ENCODE results near the gene WNK2.

The WNK2 gene

GRCh38 chr9:93196096-93197055 lies 12.4 kb downstream of the WNK2 start:
- H3K27ac ChIP-seq (ENCODE audit: low read depth, low read length): no peak overlapping the region
- H3K4me2 ChIP-seq (ENCODE audit: low read length): no peak overlapping the region
- no peaks in the 10 kb centered on the region for H3K9me2 ChIP-seq (replicated peaks; ENCODE audit: control insufficient read depth, low read length)
- no peaks in the 10 kb centered on the region for H3K27me3 ChIP-seq (ENCODE audit: control insufficient read depth, low read length)
- H3K4me3 ChIP-seq (ENCODE audit: low read length): no peak overlapping the region
- H4K20me1 ChIP-seq (ENCODE audit: control insufficient read depth, insufficient read depth, low read depth, low read length): no peaks in the 10 kb centered on the region
- H3K4me1 ChIP-seq (ENCODE audit: control insufficient read depth, low read length): peaks cover 5% of the 10 kb centered on the region
- H3F3A ChIP-seq (ENCODE audit: control insufficient read depth, insufficient read depth): no peaks in the 10 kb centered on the region
- no peaks in the 10 kb centered on the region for H3K79me2 ChIP-seq (ENCODE audit: control insufficient read depth, low read length)
- no peaks in the 10 kb centered on the region for H3K36me3 ChIP-seq (ENCODE audit: control insufficient read depth, low read length)
- TF ChIP-seq CTCF (IDR thresholded peaks at IDR 0.05; ENCODE audit: low read depth, low read length, poor library complexity, severe bottlenecking) (no peak), EZH2phosphoT487 (IDR thresholded peaks at IDR 0.05; ENCODE audit: borderline replicate concordance, low read length) (no peak)
- H3K9me3 ChIP-seq (ENCODE audit: control insufficient read depth, insufficient read depth, low read length): no peaks in the 10 kb centered on the region

- Histone ChIP-seq H3K4me3 (ENCODE audit: low read length) (no peak overlapping the region), H3K79me2 (ENCODE audit: control insufficient read depth, low read length) (no peaks in the 10 kb centered on the region), H3K27me3 (ENCODE audit: control insufficient read depth, low read length) (no peaks in the 10 kb centered on the region), H3K9me3 (ENCODE audit: control insufficient read depth, insufficient read depth, low read length) (no peaks in the 10 kb centered on the region), H3K4me2 (ENCODE audit: low read length) (no peak overlapping the region), H3K9me2 (replicated peaks; ENCODE audit: control insufficient read depth, low read length) (no peaks in the 10 kb centered on the region), H3K36me3 (ENCODE audit: control insufficient read depth, low read length) (no peaks in the 10 kb centered on the region), H3F3A (ENCODE audit: control insufficient read depth, insufficient read depth) (no peaks in the 10 kb centered on the region), H4K20me1 (ENCODE audit: control insufficient read depth, insufficient read depth, low read depth, low read length) (no peaks in the 10 kb centered on the region), H3K4me1 (ENCODE audit: control insufficient read depth, low read length) (peaks cover 5% of the 10 kb centered on the region), H3K27ac (ENCODE audit: low read depth, low read length) (no peak overlapping the region)
- TF ChIP-seq EZH2phosphoT487 (IDR thresholded peaks at IDR 0.05; ENCODE audit: borderline replicate concordance, low read length) (no peak), CTCF (IDR thresholded peaks at IDR 0.05; ENCODE audit: low read depth, low read length, poor library complexity, severe bottlenecking) (no peak)
Observed at GRCh38 chr9:93197670-93198069, 13.7 kb downstream of the WNK2 start.

GRCh38 chr9:93198117-93198837 lies 14.3 kb downstream of the WNK2 start:
- peaks cover 5% of the 10 kb centered on the region for H3K4me1 ChIP-seq (ENCODE audit: control insufficient read depth, low read length)
- no peaks in the 10 kb centered on the region for H3F3A ChIP-seq (ENCODE audit: control insufficient read depth, insufficient read depth)
- H3K9me2 ChIP-seq (replicated peaks; ENCODE audit: control insufficient read depth, low read length): no peaks in the 10 kb centered on the region
- H4K20me1 ChIP-seq (ENCODE audit: control insufficient read depth, insufficient read depth, low read depth, low read length): no peaks in the 10 kb centered on the region
- H3K4me3 ChIP-seq (ENCODE audit: low read length): no peak overlapping the region
- no peaks in the 10 kb centered on the region for H3K79me2 ChIP-seq (ENCODE audit: control insufficient read depth, low read length)
- no peaks in the 10 kb centered on the region for H3K27me3 ChIP-seq (ENCODE audit: control insufficient read depth, low read length)
- no peaks in the 10 kb centered on the region for H3K9me3 ChIP-seq (ENCODE audit: control insufficient read depth, insufficient read depth, low read length)
- H3K27ac ChIP-seq (ENCODE audit: low read depth, low read length): no peak overlapping the region
- no peak overlapping the region for H3K4me2 ChIP-seq (ENCODE audit: low read length)
- TF ChIP-seq EZH2phosphoT487 (IDR thresholded peaks at IDR 0.05; ENCODE audit: borderline replicate concordance, low read length) (no peak), CTCF (IDR thresholded peaks at IDR 0.05; ENCODE audit: low read depth, low read length, poor library complexity, severe bottlenecking) (no peak)
- H3K36me3 ChIP-seq (ENCODE audit: control insufficient read depth, low read length): no peaks in the 10 kb centered on the region

Measured in DOHH2 (cell line).